HCT116 (cell line): ENCODE measurements around the gene VEZF1.

ENCODE experiments used
- CBX3 ChIP-seq: IDR thresholded peaks from 2 replicates; pipeline ENCODE4 v1.6.1; 2012; ENCODE audit warnings: low read depth
- EZH2phosphoT487 ChIP-seq: fragments of 200-600 bp; IDR thresholded peaks from 2 replicates; pipeline ENCODE4 v1.6.1; 2018; ENCODE audit warnings: antibody characterized with exemption, borderline replicate concordance
- JUND ChIP-seq: IDR thresholded peaks from 2 replicates; pipeline ENCODE4 v1.6.1; 2012
- POLR2A ChIP-seq: IDR thresholded peaks from 2 replicates; pipeline ENCODE4 v1.7.0; 2011; ENCODE audit warnings: borderline replicate concordance; ENCODE audit not compliant: insufficient read depth, insufficient read length; ENCODE audit errors: extremely low read depth
- SP1 ChIP-seq: IDR thresholded peaks from 2 replicates; pipeline ENCODE4 v1.6.1; 2012; ENCODE audit warnings: low read depth
- ZFX ChIP-seq: fragments of 450-650 bp; IDR thresholded peaks from 2 replicates; pipeline ENCODE4 v1.6.1; 2017
- ZNF274 ChIP-seq: fragments of 200-500 bp; sonication (Bioruptor generic); IDR thresholded peaks from 2 replicates; pipeline ENCODE4 v1.6.1; 2014; ENCODE audit warnings: mild to moderate bottlenecking, low read depth, low read length, inconsistent platforms
- TF ChIP-seq, protein P1 (sequence below): IDR thresholded peaks from 2 replicates; pipeline ENCODE4 v1.6.1; 2012
- TF ChIP-seq, protein P2 (sequence below), 3 experiments: fragments of 200-600 bp in 1 of 3; sonication (generic) in 1 of 3; IDR thresholded peaks in 2 of 3; conservative IDR thresholded peaks in 1 of 3; 2 replicates each; pipeline ENCODE4 v1.5.1; 2012 to 2017; ENCODE audit warnings: low read depth in 2 of 3, low read length in 2 of 3, antibody characterized with exemption in 1 of 3, borderline replicate concordance in 1 of 3, control low read depth in 1 of 3, mild to moderate bottlenecking in 1 of 3, mixed read lengths in 1 of 3, mixed run types in 1 of 3, moderate library complexity in 1 of 3; ENCODE audit not compliant: insufficient read depth in 1 of 3

DNA sequence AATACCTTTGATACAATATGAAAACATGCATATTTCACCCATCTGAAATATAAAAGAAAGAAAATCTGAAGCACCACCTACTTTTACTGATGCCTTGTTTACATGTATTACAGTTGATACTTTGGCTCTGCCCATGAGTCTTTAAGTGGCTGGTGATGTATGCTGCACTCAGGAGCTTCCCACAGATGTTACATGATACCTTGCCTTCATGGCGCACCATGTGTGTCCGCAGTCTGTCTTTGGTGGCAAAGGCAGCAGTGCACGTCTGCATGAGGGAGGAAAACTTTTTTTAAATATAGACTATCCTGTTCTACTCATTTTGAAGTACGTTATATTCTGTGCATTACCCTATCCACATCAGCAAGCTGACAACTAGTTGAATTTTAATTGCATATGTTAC lies 7.5 kb downstream of the VEZF1 start:
- no peak for TF ChIP-seq POLR2A
- TF ChIP-seq JUND, result no peak
- TF ChIP-seq, protein P1, sequence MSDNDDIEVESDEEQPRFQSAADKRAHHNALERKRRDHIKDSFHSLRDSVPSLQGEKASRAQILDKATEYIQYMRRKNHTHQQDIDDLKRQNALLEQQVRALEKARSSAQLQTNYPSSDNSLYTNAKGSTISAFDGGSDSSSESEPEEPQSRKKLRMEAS, result no peak
- TF ChIP-seq, protein P2, sequence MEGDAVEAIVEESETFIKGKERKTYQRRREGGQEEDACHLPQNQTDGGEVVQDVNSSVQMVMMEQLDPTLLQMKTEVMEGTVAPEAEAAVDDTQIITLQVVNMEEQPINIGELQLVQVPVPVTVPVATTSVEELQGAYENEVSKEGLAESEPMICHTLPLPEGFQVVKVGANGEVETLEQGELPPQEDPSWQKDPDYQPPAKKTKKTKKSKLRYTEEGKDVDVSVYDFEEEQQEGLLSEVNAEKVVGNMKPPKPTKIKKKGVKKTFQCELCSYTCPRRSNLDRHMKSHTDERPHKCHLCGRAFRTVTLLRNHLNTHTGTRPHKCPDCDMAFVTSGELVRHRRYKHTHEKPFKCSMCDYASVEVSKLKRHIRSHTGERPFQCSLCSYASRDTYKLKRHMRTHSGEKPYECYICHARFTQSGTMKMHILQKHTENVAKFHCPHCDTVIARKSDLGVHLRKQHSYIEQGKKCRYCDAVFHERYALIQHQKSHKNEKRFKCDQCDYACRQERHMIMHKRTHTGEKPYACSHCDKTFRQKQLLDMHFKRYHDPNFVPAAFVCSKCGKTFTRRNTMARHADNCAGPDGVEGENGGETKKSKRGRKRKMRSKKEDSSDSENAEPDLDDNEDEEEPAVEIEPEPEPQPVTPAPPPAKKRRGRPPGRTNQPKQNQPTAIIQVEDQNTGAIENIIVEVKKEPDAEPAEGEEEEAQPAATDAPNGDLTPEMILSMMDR (IDR thresholded peaks at IDR 0.05 in 2 of 3, conservative IDR thresholded peaks at IDR 0.05 in 1 of 3; ENCODE audit: borderline replicate concordance in 1 of 3, insufficient read depth in 1 of 3, low read depth in 2 of 3, low read length in 2 of 3), result no peak
- no peak for TF ChIP-seq SP1
- no peak for TF ChIP-seq ZNF274
- no peak for TF ChIP-seq EZH2phosphoT487
- no peak for TF ChIP-seq CBX3
- TF ChIP-seq ZFX, result no peak
